PC-3 (cell line): ENCODE data around the gene PCBP3.
A peak's percentile ranks its signal among the peaks of the same experiment; 100 is the strongest.

Source experiments
- CTCF ChIP-seq: fragments of 300-600 bp; sonication (generic); conservative IDR thresholded peaks from 2 replicates; pipeline ENCODE4 v1.5.1; 2017; ENCODE audit warnings: antibody characterized with exemption, low read depth, mild to moderate bottlenecking, low read length
- EZH2phosphoT487 ChIP-seq: fragments of 300-600 bp; sonication (generic); IDR thresholded peaks from 2 replicates; pipeline ENCODE4 v1.6.1; 2018; ENCODE audit warnings: mild to moderate bottlenecking, antibody characterized with exemption, low read length, borderline replicate concordance

- TF ChIP-seq CTCF, result peak; percentile 91
- TF ChIP-seq EZH2phosphoT487, result no peak
Observed at GRCh38 chr21:45923146-45923545, 279.6 kb downstream of the PCBP3 start.
